ENCODE results near the gene PRRT1.
A peak's percentile ranks its signal among the peaks of the same experiment; 100 is the strongest.
"Not testable (repeated sequence)": the region's sequence is repeated elsewhere in the genome, so short reads cannot be mapped to it uniquely, and the experiment has no call there.

The PRRT1 gene

DNA sequence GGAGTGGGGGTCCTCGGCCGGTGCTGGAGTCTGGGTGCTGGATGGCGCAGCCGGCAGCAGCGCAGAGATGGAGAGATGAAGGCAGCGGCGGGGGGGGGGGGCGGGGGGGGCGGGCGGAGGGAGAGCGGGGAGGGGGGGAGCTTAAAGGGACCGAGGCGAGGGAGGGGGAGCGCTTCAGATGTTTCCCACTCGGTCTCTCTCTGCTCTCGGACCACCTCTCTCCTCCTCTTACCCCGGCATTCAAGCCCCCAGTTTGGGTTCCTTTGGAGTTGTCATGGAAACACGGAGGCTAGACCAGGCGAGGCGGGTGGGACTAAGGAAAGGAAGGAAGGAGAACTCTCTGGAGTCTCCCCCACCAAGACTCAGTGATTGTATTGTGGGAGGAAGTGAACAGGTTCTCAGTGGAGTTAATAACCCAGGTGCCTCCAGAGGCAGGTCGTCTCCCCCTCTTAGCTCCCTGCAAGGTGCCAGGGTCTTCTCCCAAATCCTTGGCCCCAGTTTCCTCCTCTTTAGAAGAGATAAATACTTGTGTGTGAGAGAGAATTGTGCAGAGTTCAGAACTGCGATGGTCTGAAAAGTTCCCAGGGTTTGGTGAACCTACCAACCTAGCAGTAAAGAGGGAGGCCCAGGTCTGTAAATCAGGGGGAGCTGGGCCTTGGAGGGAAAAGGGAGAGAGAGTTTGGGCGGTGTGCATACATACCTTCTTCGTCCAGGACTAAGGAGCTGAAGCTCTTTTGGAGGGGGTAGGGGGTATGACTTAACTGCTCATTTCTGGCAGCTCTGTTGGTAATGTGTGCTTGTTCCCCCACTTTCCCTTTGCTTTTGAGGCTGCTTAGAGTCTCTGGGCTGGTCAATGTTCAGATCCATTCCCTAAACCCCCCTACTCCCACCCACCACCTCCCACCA lies at the start of gene PRRT1:
Gene PRRT1 (minus strand): TSS at position 77 of the 906 bp plus-strand sequence. CDS start 112 bp downstream, outside the sequence.
- no peak for DNase-seq (ENCODE audit: low read depth)

DNA sequence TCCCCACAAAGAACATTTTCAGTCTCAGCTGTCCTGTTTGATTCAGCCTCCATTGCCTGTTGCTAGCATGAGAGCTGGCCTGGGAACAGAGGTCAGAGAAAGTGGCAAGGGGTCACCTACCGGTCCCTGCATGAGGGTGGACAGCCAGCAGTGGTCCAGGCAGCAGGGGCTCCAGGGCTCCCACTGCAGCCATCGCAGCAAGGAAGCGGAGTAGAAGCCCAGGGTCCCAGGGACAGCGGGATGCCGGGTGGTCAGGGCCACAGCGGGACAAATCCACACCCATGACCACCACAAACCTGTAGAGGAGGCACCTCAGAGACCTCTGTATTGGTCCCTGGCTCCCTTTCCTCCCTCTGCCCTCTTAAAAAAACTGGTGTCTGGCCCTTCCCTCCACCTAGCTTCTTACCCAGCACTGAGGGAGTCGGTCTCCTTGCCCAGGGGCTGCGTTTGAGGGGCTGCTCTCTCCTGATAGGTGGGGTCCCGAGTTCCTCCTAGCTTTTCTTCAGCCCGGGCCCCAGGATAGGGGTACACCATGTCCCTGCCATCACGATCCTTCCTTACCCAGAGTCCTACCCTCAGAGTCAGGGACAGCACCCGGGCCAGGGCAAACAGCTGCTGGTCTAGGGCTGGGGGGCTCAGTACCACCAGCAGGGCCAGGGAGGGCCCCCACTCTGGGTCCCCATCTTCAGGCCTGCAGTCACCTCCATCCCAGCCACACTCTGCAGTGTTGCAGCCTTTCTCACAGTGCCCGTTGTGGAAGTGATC lies 49.2 kb upstream of the PRRT1 start:
- no peak for DNase-seq (ENCODE audit: low read depth)

DNA sequence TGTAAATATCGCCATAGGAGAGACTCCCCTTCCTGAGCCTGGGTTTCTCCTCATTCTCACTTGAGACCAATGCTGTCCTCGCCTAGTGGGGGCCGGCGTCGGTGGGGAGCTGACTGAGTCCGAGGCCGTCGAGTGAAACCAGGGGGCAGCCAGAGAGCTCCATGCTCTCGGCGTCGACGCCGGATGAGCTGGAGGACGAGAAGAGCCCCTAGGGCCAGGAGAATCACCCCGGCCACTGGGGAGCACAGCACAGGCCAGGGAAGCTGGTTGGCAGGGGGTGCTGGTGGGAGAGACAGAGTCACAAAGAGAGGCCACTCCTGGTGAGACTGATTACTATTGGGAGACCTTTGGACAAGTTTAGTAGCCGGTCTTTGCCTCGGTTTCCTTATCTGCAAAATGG lies 47.1 kb upstream of the PRRT1 start:
- DNase-seq (ENCODE audit: low read depth): no peak

- no peak for DNase-seq (ENCODE audit: low read depth)
Observed at GRCh38 chr6:32198345-32198696, 46.6 kb upstream of the PRRT1 start.

GRCh38 chr6:32196682-32197616 lies 45.2 kb upstream of the PRRT1 start:
- no peak for DNase-seq (ENCODE audit: low read depth)

DNA sequence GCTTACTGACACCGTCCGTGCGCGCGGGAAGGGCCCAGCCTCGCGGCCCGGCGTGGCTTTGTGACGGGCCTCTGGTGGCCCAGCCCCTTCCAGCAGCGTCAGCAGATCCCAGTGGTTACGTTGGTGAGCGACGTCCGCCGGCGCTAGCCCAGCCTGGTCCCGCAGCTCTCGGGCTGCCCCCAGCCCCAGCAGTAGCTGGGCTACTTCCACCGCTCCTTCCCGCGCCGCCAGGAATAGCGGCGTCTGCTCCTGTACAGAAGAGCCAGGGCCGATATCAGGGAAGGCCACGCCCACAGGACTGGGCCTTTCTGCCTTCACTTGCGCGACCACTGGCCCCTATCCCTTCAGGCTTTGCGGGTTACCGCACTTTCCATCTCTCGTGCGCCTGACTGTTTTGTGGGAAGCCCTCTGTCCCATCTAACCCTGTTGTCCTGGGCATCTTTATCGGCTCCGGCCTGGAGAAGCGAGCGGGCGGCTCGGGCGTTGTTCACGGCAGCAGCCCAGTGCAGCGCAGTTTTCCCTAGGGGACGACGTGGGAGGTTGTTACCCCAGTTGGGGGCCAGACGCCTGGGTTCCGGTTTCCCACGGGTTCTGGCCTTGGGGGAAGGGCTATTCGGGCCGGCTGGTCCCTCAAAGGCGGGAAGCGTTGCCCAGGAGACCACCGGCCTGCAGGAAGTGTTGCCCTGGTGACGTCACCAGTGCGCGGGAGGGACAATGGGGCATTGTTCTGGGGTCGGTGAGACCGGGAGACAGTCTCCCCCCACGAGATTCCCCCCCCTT lies 44.4 kb upstream of the PRRT1 start:
- DNase-seq (ENCODE audit: low read depth): peak; percentile 58

- peak; percentile 99 for DNase-seq (ENCODE audit: low read depth)
Observed at GRCh38 chr6:32195652-32195901, 43.8 kb upstream of the PRRT1 start.

- peak; percentile 49 for DNase-seq (ENCODE audit: low read depth)
Observed at GRCh38 chr6:32194825-32195651, 43.3 kb upstream of the PRRT1 start.

- DNase-seq (ENCODE audit: low read depth): no peak
Observed at GRCh38 chr6:32194388-32194787, 42.6 kb upstream of the PRRT1 start.

DNA sequence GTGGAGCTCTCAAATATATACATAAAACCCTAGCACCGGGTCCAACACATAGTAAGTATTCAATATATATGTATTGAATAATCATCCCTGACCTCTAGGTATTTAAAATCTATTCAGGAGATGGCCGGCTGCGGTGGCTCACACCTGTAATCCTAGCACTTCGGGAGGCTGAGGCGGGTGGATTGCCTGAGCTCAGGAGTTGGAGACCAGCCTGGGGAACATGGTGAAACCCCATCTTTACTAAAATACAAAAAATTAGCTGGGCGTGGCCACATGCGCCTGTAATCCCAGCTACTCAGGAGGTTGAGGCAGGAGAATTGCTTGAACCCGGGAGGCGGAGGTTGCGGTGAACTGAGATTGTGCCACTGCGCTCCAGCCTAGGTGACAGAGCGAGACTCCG lies 41.4 kb upstream of the PRRT1 start:
- DNase-seq (ENCODE audit: low read depth): not testable (repeated sequence)

DNA sequence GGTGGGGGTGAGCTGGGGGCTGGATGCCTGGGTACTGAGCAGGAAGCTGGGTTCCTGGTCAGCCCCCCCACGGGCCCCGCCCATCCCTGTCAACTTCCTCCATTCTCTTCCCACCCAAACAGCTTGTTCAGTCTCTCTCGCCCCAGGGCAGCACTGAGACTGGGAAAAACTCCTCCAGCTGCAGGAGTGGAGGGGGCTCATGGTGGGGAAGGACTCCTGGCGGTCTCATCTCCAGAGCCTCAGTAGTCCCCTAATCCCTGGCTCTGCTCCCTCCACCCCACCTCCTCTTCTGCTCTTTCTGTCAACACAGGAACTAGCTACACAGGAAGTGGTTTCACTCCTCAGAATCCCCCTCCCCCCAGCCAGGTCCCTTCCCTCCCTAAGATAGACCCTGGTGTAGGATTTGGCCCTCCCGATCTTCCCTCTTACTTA lies 40.9 kb upstream of the PRRT1 start, which contains the start of gene GPSM3:
Gene GPSM3 (minus strand): TSS at position 36 of the 432 bp plus-strand sequence. CDS start 130 bp downstream, outside the sequence.
- DNase-seq (ENCODE audit: low read depth): no peak

DNA sequence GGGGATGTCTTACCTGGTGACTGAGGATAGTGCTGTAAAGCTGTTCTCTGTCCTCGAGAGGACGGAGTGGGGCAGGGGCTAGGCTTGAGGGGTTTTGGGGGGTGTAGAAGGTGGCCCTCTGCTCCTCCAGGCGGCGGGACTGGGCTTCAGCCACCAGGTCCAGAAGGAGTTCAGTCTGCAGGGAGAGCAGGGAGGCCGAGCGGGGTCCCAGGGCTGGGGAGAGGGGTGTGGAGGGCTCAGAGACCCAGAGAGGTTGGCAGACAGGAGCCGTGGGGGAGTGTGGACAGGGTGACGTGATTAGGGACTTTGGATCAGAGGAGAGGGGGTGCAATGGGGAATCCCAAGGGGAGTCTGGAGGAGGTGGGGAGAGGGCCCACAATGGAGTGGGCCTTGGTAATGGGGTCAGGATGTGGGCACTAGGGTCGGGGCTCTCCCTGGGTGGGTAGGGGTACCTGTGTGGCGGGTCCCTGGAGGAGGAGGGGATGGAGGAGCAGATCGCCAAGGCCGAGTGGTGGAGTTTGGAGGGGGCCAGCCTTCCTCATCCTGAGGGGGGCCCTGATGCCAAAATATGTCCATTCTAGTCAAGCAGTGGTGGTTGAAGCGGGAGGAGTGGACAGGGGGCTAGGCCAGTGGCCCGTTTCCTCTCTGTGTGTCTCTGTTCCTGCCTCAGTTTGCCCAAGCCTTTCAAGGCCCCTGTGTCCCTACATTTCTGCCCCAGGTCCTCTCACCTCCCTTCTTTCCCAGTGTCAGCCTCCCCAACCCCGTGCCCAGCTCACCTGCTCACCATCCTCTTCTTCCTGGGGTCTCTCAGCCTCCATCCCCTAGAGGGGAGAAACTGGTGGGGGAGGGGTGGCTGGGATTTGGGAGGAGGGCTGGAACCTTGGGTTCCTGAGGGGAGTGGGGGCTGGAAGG lies 40.2 kb upstream of the PRRT1 start:
- DNase-seq (ENCODE audit: low read depth): no peak

- DNase-seq (ENCODE audit: low read depth): no peak
Observed at GRCh38 chr6:32190911-32191677, 39.4 kb upstream of the PRRT1 start.

DNA sequence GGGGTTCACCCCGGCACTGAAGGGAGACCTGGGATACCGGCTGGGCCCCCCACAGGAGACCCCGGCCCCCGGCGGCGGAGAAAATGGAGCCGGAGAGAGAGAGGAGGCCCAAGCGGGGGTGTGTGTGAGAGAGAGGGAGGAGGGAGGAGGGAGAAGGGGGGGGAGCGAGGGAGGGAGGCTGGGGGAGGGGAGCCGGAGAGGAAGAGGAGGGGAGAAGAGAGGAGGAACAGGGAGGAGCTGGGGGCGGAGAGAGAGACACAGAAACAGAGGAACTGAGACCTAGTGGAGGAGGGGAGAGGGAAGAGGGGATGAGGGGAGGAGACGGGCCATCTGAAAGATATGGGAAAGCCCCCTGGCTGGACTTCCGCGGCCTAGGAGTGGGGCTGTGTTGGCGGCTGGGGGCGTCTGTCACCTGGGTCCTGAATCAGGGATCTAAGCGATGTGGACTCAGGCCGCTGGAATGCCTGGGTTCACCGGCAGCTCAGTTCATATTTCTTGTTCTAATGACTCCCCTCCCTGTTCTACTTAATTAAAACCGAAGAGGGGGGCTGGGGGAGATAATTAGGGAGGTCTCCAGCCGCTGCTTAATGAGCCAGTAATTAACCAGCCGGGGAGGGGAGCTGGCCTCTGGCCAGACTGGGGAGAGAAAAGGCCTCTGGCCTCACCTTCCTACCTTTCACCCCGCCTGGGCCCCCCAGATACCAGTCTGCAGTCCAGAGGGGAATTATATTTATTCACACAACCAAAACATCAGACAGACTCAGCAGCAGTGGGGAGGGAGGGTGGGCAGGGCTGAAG lies 38.5 kb upstream of the PRRT1 start, which contains the start of gene PBX2:
Gene PBX2 (minus strand): TSS at position 149 of the 798 bp plus-strand sequence. CDS start 287 bp downstream, outside the sequence.
- peak; percentile 84 for DNase-seq (ENCODE audit: low read depth)

GRCh38 chr6:32189742-32190053 lies 38.0 kb upstream of the PRRT1 start:
- no peak for DNase-seq (ENCODE audit: low read depth)

DNA sequence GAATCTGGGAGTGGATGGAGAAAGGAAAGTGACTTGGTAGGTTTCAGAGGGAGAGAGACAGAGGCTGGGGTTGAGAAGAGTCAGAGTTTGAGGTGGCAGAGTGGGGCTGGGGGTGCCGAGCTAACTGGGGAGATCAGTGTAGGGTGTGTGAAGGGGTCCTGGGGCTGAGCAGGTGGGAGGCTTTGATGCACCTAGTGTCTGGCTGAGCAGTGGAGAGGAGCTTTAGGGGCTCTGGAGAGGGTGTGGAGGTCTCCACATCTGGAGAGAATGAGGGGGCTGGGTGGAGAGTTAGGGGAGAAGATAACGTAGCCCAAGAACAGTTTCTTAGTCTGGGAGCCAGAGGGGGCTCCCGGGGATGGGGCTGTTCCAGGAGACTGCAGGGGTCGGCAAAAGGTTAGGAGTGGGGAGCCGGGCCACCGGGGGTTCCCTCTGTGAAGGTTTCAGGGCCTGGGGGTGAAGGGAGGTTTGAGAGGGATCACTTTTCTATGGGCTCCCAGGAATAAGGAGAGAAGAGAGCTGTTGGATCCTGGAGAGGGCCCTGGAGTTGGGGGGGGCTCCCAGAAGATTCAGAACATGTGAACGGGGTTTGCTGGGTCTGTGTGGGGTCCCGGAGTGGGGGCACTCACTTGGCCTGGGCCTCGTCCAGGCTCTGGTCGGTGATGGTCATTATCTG lies 37.5 kb upstream of the PRRT1 start:
- DNase-seq (ENCODE audit: low read depth): no peak

- DNase-seq (ENCODE audit: low read depth): no peak
Observed at GRCh38 chr6:32188381-32189068, 36.8 kb upstream of the PRRT1 start.

All from stromal cell of bone marrow (primary cell).